ENCODE data around the gene LTBP3. TPM values are rescaled to one million over a fixed set of nuclear protein-coding genes. Genes with fewer than 3 reads are reported as not detected.
"Not testable (repeated sequence)": the region's sequence is repeated elsewhere in the genome, so short reads cannot be mapped to it uniquely, and the experiment has no call there.

Gene LTBP3
- total RNA-seq, 2 experiments from 2014 or later: 57.8 to 72.7 TPM

DNA sequence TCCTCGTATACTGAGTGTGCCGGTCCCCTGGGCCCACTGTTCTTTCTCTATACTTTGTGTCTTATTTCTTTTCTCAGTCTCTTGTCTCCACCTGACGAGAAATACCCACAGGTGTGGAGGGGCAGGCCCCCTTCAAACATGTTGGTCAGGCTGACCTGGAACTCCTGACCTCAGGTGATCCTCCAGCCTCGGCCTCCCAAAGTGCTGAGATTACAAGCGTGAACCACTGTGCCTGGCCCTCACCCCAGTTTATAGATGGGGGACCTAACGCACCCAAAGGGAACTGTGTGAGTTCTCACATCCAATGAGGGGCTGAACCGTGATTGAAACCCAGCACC lies 34.6 kb downstream of the LTBP3 start:
- intact Hi-C loops (cut with DNase I, micrococcal nuclease): not testable (repeated sequence)

DNA sequence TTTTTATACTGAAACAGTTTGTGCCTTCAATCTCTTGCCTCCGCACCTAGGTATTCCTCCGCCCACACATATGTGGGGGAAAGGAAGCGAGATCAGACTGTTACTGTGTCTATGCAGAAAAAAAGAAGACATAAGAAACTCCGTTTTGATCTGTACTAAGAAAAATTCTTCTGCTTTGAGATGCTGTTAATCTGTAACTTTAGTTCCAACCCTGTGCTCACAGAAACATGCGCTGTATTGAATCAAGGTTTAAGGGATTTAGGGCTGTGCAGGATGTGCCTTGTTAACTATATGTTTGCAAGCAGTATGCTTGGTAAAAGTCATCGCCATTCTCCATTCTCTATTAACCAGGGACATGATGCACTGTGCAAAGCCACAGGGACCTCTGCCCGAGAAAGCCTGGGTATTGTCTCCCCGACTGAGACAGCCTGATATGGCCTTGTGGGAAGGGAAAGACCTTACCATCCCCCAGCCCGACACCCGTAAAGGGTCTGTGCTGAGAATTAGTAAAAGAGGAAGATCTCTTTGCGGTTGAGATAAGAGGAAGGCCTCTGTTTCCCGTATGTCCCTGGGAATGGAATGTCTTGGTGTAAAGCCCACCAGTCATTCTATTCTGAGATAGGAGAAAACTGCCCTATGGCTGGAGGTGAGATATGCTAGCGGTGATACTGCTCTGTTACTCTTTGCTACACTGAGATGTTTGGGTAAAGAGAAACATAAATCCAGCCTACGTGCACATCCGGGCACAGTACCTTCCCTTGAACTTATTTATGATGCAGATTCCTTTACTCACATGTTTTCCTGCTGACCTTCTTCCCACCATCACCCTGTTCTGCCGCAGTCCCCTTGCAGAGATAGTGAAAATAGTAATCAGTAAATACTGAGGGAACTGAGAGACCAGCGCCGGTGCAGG lies 35.2 kb downstream of the LTBP3 start:
- H3K27me3 Mint-ChIP-seq; intact Hi-C loops (cut with DNase I, micrococcal nuclease); H3K9me3 Mint-ChIP-seq (ENCODE audit: low read depth): not testable (repeated sequence)
- Mint-ChIP-seq H3K36me3 (ENCODE audit: low read depth) (peaks cover 13% of the 10 kb centered on the region), H3K4me3 (peak overlapping the region; percentile 74), H3K4me1 (peaks cover 43% of the 10 kb centered on the region), H3K27ac (peak overlapping the region; percentile 93)
- peak; percentile 57 for DNase-seq
- ChIA-PET CTCF (interaction anchor here (1.3 kb wide), 1 partner anchor 107 kb away, joined by 3 read pairs; no protein-coding TSS in a partner anchor), POLR2A (interaction anchor here (1.1 kb wide), 1 partner anchor 17 kb away, joined by 3 read pairs; no protein-coding TSS in a partner anchor)
- ATAC-seq: peak; percentile 23

More for the DNA sequence above, 34.6 kb downstream of the LTBP3 start:
- H3K9me3 Mint-ChIP-seq (ENCODE audit: low read depth); H3K27me3 Mint-ChIP-seq; DNase-seq: not testable (repeated sequence)
- POLR2A ChIA-PET: interaction anchor here (0.9 to 1.1 kb wide), 2 partner anchors 17 to 98 kb away, joined by 3 read pairs; no protein-coding TSS in a partner anchor
- Mint-ChIP-seq H3K4me1 (peaks cover 43% of the 10 kb centered on the region), H3K27ac (peak overlapping the region; percentile 93), H3K36me3 (ENCODE audit: low read depth) (peaks cover 13% of the 10 kb centered on the region), H3K4me3 (peak overlapping the region; percentile 74)
- CTCF ChIA-PET: interaction anchor here (0.5 to 3.8 kb wide), 2 partner anchors 9 to 17 kb away, joined by 3 to 26 read pairs; no protein-coding TSS in a partner anchor
- peak; percentile 10 for ATAC-seq

DNA sequence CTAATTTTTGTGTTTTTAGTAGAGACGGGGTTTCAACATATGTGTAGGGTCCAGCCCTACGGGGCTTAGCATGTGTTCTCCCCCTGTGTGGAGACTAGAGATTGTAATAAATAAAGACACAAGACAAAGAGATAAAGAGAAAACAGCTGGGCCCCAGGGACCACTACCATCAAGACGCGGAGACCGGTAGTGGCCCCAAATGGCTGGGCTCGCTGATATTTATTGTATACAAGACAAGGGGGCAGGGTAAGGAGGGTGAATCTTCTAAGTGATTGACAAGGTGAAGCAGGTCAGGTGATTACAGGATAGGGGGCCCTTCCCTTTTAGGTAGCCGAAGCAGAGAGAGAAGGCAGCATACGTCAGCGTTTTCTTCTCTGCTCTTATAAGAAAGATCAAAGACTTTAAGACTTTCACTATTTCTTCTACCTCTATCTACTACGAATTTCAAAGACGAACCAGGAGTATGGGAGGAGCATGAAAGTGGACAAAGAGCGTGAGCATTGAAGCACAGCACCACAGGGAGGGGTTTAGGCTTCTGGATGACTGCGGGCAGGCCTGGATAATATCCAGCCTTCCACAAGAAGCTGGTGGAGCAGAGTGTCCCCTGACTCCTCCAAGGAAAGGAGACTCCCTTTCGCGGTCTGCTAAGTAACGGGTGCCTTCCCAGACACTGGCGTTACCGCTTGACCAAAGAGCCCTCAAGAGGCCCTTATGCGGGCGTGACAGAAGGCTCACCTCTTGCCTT lies 36.2 kb downstream of the LTBP3 start:
- peak overlapping the region; percentile 34 for H3K27ac Mint-ChIP-seq
- H3K27me3 Mint-ChIP-seq; intact Hi-C loops (cut with DNase I, micrococcal nuclease); H3K9me3 Mint-ChIP-seq (ENCODE audit: low read depth); ATAC-seq; H3K36me3 Mint-ChIP-seq (ENCODE audit: low read depth): not testable (repeated sequence)
- ChIA-PET CTCF (interaction anchor here (0.5 to 1.5 kb wide), 3 partner anchors 22 to 1335 kb away, joined by 3 read pairs; no protein-coding TSS in a partner anchor), POLR2A (interaction anchor here (0.6 kb wide), 1 partner anchor 13 kb away, joined by 4 read pairs; no protein-coding TSS in a partner anchor)
- peaks cover 41% of the 10 kb centered on the region for H3K4me1 Mint-ChIP-seq
- H3K4me3 Mint-ChIP-seq: peak overlapping the region; percentile 74
- peak; percentile 48 for DNase-seq

DNA sequence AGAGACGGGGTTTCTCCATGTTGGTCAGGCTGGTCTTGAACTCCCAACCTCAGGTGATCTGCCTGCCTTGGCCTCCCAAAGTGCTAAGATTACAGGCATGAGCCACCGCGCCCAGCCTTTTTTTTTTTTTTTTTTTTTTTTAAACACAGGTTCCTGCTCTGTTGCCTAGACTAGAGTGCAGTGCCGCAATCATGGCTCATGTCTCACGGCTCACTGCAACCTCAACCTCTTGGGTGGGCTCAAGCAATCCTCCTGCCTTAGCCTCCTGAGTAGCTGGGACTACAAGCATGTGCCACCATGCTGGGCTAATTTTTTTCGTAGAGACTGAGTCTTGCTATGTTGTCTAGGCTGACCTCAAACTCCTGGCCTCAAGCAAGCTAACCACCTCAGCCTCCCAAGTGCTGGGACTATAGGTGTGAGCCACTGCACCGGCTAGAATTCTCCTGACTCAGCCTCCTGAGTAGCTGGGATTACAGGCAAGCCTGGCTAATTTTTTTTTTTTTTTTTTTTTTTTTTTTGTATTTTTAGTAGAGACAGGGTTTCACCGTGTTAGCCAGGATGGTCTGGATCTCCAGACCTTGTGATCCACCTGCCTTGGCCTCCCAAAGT lies 39.1 kb downstream of the LTBP3 start:
- intact Hi-C loops (cut with DNase I, micrococcal nuclease): loop anchor here in 1 of 2 experiments (10.0 kb wide), 1 partner anchor 294 kb away; no protein-coding TSS in a partner anchor
- H3K4me3 Mint-ChIP-seq; H3K27ac Mint-ChIP-seq; DNase-seq; ATAC-seq; H3K36me3 Mint-ChIP-seq (ENCODE audit: low read depth); H3K9me3 Mint-ChIP-seq (ENCODE audit: low read depth); POLR2A ChIA-PET; H3K27me3 Mint-ChIP-seq: not testable (repeated sequence)
- H3K4me1 Mint-ChIP-seq: peaks cover 31% of the 10 kb centered on the region
- CTCF ChIA-PET: interaction anchor here (1.1 to 1.2 kb wide), 2 partner anchors 12 to 22 kb away, joined by 3 to 4 read pairs; no protein-coding TSS in a partner anchor

DNA sequence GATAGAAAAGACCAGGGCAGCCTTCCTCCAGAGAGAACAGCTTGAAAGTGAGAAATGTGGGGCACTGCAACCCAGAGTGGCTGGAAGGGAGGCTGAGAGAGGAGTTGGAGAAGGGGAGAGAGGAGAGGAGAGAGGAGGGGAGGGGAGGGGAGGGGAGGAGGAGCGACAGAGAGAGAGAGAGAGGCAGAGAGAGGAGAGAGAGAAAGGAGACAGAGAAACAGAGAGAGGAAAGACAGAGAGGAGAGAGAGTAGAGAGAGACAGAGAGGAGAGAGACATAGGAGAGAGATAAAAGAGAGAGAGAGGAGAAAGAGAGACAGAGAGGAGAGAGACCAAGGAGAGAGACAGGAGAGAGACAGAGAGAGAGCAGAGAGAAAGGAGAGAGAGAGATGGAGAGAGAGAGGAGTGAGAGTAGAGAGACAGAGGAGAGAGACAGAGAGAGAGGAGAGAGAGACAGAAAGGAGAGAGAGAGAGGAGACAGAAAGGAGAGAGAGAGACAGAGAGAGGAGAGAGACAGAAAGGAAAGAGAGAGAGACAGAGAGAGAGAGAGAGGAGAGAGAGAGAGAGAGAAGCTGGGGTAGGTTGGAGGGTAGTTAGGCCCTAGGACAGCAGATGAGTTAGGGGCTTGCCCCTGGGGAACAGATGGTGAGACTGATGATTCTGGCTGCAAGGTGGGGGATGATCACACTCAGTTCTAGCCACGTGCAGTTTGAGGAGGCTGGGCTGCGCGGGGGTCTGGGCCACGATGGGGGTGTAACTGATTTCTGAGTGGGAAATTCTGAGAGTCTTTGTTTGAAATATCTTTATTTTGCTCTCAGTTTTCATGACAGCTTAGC lies 41.8 kb downstream of the LTBP3 start:
- ChIA-PET CTCF (interaction anchor here (1.4 kb wide), 2 partner anchors 100 to 151 kb away, joined by 3 to 7 read pairs; no protein-coding TSS in a partner anchor), POLR2A (interaction anchor here (0.6 to 1.3 kb wide), 2 partner anchors 10 to 401 kb away, joined by 4 to 14 read pairs; no protein-coding TSS in a partner anchor)
- Mint-ChIP-seq H3K36me3 (ENCODE audit: low read depth) (no peaks in the 10 kb centered on the region), H3K9me3 (ENCODE audit: low read depth) (no peaks in the 10 kb centered on the region), H3K27me3 (no peaks in the 10 kb centered on the region), H3K27ac (no peak overlapping the region), H3K4me1 (peaks cover 8% of the 10 kb centered on the region), H3K4me3 (no peak overlapping the region)
- intact Hi-C loops (cut with DNase I, micrococcal nuclease): loop anchor here in 1 of 2 experiments (10.0 kb wide), 1 partner anchor 292 kb away; no protein-coding TSS in a partner anchor
- DNase-seq (no peak), ATAC-seq (peak; percentile 58)

DNA sequence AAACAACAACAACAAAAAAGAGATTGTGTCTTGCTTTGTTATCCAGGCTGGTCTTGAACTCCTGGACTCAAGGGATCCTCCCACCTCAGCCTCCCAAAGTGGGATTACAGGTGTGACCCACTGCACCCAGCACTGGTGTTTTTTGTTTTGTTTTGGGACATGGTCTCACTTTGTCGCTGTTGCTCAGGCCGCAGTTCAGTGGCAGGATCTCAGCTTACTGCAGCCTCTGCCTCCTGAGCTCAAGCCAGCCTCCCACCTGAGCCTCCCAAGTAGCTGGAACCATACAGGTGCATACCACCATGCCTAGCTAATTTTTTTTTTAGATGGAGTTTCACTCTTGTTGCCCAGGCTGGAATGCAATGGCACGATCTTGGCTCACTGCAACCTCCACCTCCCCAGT lies 45.8 kb downstream of the LTBP3 start:
- not testable (repeated sequence) for H3K4me3 Mint-ChIP-seq; ATAC-seq; H3K36me3 Mint-ChIP-seq (ENCODE audit: low read depth); DNase-seq; H3K27me3 Mint-ChIP-seq; H3K9me3 Mint-ChIP-seq (ENCODE audit: low read depth); H3K27ac Mint-ChIP-seq
- intact Hi-C loops (cut with DNase I, micrococcal nuclease): loop anchor here in 1 of 2 experiments (10.0 kb wide), 1 partner anchor 288 kb away; no protein-coding TSS in a partner anchor
- CTCF ChIA-PET: interaction anchor here (1.0 to 1.7 kb wide), 5 partner anchors 25 to 232 kb away, joined by 3 to 12 read pairs (median 3); no protein-coding TSS in a partner anchor
- peaks cover 31% of the 10 kb centered on the region for H3K4me1 Mint-ChIP-seq
- POLR2A ChIA-PET: interaction anchor here (0.6 kb wide), 1 partner anchor 12 kb away, joined by 3 read pairs; no protein-coding TSS in a partner anchor

DNA sequence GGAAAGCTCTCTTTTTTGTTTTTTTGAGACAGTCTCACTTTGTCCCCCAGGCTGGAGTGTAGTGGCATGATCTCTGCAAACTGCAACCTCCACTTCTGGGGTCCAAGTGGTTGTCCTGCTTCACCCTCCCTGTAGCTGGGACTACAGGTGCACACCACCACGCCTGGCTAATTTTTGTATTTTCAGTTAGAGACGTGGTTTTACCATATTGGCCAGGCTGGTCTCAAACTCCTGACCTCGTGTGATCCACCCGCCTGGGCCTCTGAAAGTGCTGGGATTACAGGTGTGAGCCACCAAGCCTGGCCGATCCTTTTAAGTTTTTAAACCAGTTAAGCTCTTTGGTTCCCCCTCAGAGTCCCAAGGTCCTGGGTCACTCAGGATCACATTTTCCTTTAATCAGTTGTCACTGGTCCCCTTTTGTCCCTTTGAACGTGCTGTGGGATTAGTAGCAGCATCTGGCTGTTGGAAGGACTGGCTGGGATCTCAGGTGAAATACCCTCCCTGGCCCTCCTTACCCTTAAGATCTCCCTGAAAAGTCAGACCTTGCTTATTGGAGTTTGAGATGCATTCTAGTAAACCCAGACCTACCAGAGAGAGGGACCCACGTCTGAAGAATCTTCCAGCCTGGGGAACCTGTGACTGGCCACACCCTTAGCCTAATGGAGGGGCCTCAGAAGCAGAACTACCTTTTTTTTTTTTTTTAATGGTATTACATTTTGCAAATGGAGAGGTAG lies 51.2 kb downstream of the LTBP3 start:
- DNase-seq (peak; percentile 75), ATAC-seq (peak; percentile 51)
- Mint-ChIP-seq H3K27me3 (no peaks in the 10 kb centered on the region), H3K4me3 (no peak overlapping the region), H3K36me3 (ENCODE audit: low read depth) (peaks cover 2% of the 10 kb centered on the region), H3K9me3 (ENCODE audit: low read depth) (no peaks in the 10 kb centered on the region), H3K27ac (no peak overlapping the region), H3K4me1 (peaks cover 60% of the 10 kb centered on the region)
- intact Hi-C loops (cut with DNase I, micrococcal nuclease): loop anchor here (1.0 to 5.0 kb wide), 2 partner anchors 125 to 245 kb away; partner anchors contain the start of genes POLA2 (in 1 of the 2) and SLC25A45 (in 1 of the 2)
- ChIA-PET CTCF (interaction anchor here (0.6 to 7.6 kb wide), 16 partner anchors 8 to 229 kb away, joined by 3 to 209 read pairs (median 4); partner anchors contain the start of genes MALAT1, NEAT1 and SCYL1), POLR2A (interaction anchor here (0.5 to 25.9 kb wide), 21 partner anchors 8 to 1316 kb away, joined by 3 to 1637 read pairs (median 6); partner anchors contain the start of genes DPF2, MALAT1, NEAT1 and SCYL1)

DNA sequence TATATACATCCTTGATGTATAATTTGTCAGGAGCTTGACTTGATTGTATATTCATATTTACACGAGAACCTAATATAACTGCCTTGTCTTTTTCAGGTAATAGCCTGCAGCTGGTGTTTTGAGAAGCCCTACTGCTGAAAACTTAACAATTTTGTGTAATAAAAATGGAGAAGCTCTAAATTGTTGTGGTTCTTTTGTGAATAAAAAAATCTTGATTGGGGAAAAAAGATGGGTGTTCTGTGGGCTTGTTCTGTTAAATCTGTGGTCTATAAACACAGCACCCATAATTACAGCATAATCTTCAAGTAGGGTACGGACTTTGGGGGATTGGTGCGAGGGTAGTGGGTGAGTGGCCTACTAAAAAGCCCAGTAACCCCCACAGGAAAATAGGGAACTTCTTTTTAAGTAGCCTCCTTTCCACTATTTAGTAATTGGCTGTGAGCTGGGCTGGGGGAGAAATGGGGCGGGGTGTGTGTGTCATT lies 51.8 kb downstream of the LTBP3 start:
- CTCF ChIA-PET: interaction anchor here (0.7 to 7.6 kb wide), 13 partner anchors 9 to 230 kb away, joined by 3 to 209 read pairs (median 4); partner anchors contain the start of genes NEAT1 and SCYL1
- H3K27me3 Mint-ChIP-seq: no peaks in the 10 kb centered on the region
- DNase-seq: no peak
- H3K27ac Mint-ChIP-seq: no peak overlapping the region
- intact Hi-C loops (cut with DNase I, micrococcal nuclease): loop anchor here (1.0 to 5.0 kb wide), 2 partner anchors 124 to 244 kb away; partner anchors contain the start of genes POLA2 (in 1 of the 2) and SLC25A45 (in 1 of the 2)
- ATAC-seq: no peak
- POLR2A ChIA-PET: interaction anchor here (0.6 to 25.9 kb wide), 20 partner anchors 7 to 214 kb away, joined by 3 to 1637 read pairs (median 6); partner anchors contain the start of genes DPF2, MALAT1, NEAT1 and ZNRD2
- peaks cover 2% of the 10 kb centered on the region for H3K36me3 Mint-ChIP-seq (ENCODE audit: low read depth)
- peaks cover 60% of the 10 kb centered on the region for H3K4me1 Mint-ChIP-seq
- no peaks in the 10 kb centered on the region for H3K9me3 Mint-ChIP-seq (ENCODE audit: low read depth)
- no peak overlapping the region for H3K4me3 Mint-ChIP-seq
